Endothelial cell of umbilical vein (primary cell): Measurements from ENCODE around the gene RASL10A.

Experiments
- CTCF ChIP-seq, 2 donors: IDR thresholded peaks; 1 replicate in 1 of 2; 2 replicates in 1 of 2; pipeline ENCODE4 v1.5.1; 2011; ENCODE audit warnings: low read length in 2 of 2, mild to moderate bottlenecking in 2 of 2, moderate library complexity in 2 of 2, control low read depth in 1 of 2, inconsistent platforms in 1 of 2, low read depth in 1 of 2; ENCODE audit not compliant: insufficient read depth in 1 of 2; ENCODE audit errors: extremely low read depth in 1 of 2
- EZH2 ChIP-seq: IDR thresholded peaks from 2 replicates; pipeline ENCODE4 v1.6.1; 2012; ENCODE audit warnings: borderline replicate concordance, low read depth, mild to moderate bottlenecking, moderate library complexity, low read length, inconsistent platforms; ENCODE audit not compliant: severe bottlenecking
- JUN ChIP-seq: IDR thresholded peaks from 2 replicates; pipeline ENCODE4 v1.6.1; 2011; ENCODE audit warnings: borderline replicate concordance, low read depth; ENCODE audit not compliant: insufficient read length, insufficient read depth
- MYC ChIP-seq: IDR thresholded peaks from one replicate; pipeline ENCODE4 v1.6.1; 2011; ENCODE audit warnings: mild to moderate bottlenecking, low read depth, low read length
- POLR2A ChIP-seq: IDR thresholded peaks from 2 replicates; pipeline ENCODE4 v1.6.1; 2012; ENCODE audit warnings: low read depth, mild to moderate bottlenecking, control low read depth, low read length
- POLR2AphosphoS5 ChIP-seq: IDR thresholded peaks from 2 replicates; pipeline ENCODE4 v1.6.1; 2012; ENCODE audit warnings: low read depth, mild to moderate bottlenecking, control low read depth, low read length, moderate library complexity; ENCODE audit not compliant: insufficient read depth

DNA sequence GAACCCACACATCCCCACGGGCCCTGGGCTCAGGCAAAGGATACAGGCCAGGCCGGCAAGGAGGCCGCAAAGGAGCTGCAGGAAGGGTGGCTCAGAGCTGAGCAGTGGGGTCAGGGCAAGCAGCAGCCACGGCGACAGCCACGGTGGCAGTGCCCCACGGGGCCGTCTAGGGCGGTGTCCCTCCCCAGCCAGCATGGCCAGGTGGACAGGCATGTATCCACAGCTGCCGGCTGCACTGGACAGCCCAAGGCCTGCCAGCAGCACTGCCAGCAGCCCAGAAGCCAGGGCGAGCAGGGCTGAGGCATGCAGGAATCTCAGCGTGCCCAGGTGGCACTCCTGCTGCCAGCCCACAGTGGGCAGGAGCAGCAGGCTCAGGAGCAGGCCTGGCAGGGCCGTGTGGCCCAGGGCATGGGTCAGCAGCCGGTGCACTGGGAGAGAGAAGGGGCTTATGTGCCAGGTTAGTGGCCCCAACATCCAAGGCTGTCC lies 51.7 kb downstream of the RASL10A start:
- no peak for TF ChIP-seq CTCF (IDR thresholded peaks at IDR 0.05; ENCODE audit: extremely low read depth in 1 of 2, insufficient read depth in 1 of 2, low read depth in 1 of 2, low read length in 2 of 2)
- no peak for TF ChIP-seq POLR2A
- TF ChIP-seq POLR2AphosphoS5, result no peak
- no peak for TF ChIP-seq EZH2
- TF ChIP-seq MYC, result no peak
- no peak for TF ChIP-seq JUN
